ENCODE results near the gene ZNF697.

The ZNF697 gene

DNA sequence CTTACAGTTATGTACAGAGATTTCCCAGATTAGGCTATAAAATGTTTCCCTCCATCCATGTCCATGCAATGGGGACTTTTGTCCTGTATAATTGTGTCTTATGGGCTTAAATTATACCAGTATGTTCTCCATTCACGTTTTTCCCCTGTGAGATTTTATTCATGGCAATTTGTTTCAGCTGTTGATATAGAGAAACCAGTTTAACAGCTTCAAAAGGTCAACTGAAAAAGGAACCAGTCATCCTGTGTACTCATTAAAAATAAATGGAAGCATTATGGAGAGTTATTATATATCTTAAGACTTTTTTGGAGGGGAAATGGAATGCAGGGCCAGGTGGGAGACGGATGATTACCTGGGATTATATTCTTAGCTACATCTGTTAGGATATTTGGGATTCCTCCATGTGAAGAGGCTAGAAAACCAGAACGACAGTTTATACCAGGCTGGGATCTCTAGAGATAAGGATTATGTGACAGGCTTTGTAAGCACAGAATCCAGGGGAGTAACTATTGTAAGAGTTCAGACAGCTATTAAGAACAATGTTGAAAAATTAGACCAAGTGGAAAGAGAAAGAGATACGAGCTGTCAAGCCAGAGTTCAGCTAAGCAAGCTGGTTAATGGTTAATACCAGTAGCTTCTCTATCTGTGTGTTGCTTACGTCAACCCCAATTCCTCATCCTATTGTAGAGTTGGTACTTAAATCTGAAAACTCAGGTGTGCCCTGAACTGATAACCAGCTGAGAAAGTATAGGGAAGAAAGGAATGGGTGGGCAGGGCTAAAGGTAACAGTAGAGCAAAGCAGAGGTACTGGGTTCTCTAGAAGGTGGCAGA, 12.4 kb upstream of the ZNF697 start:
- peak in 2 of 3 experiments; percentile 34 to 66 for DNase-seq

DNA sequence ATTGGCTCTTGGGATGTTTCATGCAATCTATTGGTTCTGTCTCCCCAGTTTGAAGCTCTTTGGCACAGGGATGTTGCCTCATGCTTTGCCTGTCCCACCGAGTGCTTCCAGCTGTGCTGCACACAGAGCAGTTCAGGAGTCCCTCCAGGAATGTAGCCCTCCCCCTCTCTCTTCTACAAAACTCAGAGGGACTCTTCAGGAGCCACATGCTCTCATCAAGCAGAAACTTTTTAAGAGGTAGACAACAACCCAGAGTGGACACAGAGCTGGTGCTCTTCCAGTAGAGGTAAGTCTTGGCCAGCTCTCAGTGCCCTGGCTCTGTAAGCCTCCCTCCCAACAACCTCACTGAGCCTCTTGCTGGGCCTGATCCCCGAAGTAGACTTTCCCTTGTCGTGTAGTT, 11.6 kb upstream of the ZNF697 start:
- DNase-seq, result no peak

DNA sequence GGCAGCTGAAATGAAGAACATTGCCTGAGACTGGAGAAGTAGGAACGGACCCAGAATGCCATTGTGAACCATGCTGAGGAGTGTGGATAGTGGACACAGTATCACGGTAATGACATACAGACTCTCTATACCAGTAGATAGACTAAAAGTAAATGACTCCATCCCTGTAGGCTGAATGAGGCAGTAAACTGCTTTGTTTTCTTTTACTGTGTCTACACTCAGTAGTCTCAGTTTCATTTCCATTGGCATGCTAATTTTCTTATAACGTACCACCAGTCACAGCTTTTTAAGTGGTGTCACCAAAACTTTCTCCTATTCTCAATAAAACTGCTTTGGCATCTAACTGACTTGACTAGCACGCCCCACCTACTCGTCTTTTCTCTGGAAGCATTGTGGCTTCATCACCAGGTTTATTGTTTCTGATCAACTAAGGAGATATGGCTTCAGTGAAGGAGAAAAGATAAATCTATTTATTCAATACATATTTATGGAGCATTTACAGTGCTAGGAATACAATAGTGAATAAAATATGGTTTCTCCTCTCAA, 8.4 kb upstream of the ZNF697 start:
- no peak for DNase-seq

DNA sequence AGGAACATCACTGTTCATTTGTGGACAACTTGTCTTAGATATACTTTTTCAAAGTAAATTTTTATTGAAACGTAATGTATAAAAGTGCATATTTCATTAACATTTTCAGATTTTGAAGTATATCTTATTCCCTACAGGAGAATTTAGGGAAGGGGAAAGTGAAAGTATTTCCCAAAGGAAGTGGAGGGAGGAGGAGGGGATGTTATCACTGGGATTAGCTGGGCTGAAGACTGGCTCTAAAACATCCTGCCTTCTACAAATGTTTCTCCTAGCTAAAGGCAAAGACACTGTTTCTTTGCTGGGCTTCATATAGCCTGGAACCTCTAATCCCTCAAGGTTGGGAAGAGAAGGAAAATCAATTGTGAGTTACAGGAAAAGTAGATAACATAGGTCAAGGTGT, 7.1 kb upstream of the ZNF697 start:
- no peak for DNase-seq

DNA sequence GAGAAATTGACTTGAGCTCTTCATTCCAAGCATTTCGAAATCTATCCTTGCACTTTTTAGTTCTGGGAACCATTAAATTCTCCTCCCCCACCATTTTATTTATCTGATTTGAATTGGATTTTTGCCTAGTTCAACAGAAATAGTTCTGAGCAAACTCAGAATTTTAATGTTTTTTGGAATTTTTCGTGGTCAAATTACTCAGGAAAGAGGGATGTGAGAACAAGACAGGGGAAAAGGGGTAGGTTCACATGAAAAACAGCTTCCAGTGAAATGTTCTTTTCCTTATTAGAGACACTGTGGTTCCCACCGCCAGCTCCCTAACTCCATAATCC, 5.7 kb upstream of the ZNF697 start:
- DNase-seq, result no peak

DNA sequence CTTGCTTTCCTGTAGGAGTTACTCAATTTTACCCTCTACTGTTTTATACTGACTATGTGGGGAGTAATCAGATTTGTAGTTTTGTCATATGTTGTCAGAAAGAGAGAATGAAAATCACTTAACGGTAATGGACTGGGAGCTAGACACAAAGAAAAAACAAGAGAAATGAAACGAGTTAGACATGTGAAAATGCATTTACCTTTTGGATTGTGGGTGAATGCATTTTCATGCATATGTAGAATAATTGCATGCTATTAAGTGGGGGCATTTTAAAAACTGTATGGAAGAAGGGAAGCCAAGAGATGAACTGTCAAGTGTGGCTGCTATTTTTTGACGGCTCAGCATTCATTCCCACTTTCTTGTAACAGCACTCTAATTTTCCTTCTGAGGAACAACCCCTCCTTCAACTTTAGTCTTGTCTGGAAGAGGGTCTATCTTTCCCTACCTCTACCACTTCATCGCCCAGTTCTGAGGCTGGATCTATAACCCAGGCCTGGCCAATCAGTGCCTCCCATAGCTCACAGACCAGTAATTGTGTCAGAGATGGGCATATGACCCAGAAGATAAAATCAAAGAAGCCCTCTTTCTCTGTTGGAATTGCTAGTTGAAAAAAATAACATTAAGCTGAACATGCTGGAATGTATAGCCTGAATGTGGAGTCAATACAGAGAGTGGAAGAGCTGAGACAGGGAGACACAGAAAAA, 5.2 kb upstream of the ZNF697 start:
- no peak for DNase-seq

DNA sequence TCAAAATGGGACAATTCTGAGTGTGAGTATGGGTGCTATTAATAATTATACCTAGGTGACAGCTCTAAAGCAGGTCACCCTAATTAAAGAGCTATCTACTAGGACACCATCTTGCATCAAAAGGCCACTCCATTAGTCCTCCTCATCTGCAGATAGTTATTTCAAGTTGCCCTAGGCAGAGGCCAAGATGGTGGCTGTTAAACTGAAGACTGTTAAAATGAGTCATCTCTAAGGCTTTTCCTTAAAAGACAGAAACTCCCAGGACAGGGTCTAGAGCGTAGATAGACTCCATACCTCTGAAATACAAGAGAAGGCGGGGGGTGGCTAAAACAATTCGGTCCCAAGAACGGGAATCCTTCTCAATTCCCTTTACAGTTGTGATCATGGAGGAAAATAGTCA, 4.5 kb upstream of the ZNF697 start:
- DNase-seq, result no peak

DNA sequence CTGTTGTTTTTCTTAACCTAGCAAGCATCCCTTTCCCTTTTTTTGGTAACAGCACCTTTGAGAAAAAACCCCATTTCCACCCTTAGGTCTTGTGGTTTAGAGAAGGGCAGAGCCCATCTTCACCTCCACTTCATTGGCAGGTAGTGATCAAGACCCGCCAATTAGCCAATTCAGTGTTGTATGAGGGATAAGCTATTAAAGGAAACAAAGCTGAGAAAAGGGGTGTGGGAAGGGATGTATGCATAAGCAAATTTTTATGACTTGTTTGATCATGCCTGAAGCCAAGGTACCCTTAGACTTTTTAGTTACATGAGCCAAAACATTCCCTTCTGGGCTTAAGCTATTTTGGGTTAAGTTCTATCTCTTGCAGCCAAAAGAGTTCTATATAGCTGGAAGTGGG, 3.6 kb upstream of the ZNF697 start:
- DNase-seq, result peak in 1 of 3 experiments; percentile 9

DNA sequence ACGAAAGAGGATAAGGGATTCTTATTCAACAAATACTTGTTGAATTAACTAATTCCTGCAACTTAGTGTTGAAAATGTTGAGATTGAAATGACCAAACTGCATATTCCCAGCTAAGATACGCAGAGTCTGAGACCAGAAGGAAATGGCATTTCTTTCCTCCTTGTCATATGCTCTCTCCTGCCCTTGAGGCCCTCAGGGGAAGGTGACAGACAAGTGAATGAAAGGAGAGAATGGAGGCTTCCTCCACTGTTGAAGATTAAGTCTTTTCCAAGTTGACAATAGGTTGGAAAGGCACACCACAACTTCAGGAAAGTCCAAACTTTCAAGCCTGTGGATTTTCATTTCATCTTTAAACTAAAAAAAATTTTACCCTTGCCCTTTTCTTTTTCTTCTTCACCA, 3.1 kb upstream of the ZNF697 start:
- DNase-seq, result no peak

DNA sequence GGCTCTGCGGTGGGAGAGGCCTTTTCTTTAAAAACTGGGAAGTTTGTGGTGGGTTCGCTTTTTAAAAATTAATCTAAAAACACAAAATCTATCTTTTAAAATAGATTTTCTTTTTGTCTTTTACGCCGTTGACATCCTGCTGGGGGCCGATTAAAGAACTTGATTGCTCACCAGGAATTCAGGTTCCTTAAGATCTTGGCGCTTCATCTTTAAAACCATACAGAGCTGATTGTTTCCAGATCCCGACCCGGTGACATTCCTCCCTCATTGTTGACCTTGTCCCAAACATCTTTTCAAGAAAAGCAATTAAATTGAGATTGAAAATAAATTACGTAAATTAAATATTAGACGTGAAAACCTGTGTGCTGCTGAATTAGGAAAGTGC, 546 bp upstream of the ZNF697 start:
- peak in 1 of 3 experiments; percentile 61 for DNase-seq

DNA sequence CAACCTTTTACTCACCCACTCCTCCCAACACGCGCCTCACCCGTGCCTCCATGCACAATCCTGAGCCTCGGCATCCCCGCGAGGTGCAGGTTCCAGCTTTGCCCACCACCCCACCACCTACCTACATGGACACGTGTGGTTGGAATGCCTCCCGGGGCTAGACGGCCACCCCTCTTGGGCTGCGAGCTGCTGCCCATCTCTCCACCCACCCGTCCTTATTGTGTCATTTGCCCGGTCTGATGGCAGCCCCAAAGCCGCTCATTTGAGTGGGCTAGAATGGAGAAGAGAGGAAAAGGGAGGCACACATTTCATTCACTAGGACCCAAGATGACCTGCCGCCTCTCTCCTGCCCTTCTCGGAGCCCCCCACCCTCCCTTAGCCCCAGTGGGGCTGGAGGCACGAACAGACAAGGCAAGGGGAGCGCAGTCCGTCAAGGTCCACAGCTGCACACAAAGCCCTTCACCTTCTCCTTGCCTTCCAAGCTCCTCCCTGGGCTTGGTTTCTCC, 785 bp downstream of the ZNF697 start:
- DNase-seq, result peak in 1 of 3 experiments; percentile 47

DNA sequence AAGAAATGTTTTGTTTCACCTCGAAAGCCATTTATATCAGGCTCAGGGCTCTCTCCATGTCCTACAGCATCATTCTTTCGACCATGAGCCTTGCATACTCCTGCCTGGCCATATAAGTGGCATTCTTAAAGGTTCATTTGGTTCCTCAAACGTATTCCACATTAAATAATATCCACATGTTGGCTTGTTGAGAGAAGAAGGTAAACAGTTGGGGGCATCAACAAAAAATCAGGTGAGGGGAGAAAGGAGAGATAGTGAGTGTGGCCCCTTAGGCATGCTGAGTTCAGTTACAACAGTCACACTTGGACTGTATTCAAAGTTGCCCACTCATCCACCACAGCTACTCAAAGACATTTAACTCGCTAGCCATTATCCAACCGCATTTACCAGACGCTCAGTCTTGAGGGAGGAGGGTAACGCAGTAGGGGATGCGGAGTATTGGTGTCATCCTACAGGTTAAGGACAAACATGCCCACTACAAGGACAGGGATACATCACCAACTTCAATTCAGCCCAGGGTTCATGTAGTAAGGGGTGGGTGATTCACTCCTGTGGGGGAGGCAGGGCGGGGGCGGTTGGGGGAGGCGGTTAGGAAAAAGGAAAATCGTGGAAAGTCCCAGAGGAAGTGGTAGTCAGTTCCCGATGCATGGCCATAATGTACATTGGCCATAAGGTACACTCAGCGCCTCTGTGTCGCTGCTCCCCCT, 1.4 kb downstream of the ZNF697 start:
- peak in 2 of 3 experiments; percentile 8 to 29 for DNase-seq

DNA sequence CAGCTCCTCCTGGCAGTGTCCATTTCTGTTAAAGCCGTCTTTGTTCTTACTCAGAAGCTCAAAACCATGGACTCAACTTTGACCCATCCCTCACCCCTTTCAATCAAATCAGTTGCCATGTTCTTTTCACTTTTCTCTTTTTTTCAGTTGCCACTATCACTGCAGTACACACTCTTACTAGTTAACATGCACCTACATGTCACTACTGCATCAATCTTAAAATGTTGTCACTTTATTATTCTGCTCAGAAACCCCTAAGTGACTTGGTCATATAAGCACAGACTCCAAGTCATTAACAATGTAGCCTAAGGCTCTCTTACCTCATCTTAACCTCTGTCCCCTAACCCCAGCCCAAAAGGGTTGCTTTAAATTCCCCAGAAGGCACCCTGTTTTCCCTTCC, 9.0 kb downstream of the ZNF697 start:
- DNase-seq, result no peak

DNA sequence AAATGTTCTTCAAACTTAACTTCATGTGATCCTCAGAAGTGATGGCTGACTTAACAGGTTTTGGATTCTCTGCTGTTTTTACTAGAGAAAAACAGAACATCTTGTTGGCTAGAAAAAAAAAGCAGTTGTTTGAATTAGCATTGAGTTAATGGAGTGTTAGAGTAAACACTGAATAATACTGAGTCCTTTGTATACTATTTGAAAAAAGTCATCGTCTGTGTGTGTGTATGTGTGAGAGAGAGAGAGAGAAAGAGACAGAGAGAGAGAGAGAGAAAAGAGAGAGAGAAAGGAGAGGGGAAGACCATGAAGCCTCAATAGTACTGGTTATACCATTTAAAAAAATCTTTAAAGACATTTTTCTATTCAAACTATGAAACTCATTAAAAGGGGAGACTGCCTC, 10.4 kb downstream of the ZNF697 start:
- DNase-seq, result peak in 1 of 3 experiments; percentile 6

DNA sequence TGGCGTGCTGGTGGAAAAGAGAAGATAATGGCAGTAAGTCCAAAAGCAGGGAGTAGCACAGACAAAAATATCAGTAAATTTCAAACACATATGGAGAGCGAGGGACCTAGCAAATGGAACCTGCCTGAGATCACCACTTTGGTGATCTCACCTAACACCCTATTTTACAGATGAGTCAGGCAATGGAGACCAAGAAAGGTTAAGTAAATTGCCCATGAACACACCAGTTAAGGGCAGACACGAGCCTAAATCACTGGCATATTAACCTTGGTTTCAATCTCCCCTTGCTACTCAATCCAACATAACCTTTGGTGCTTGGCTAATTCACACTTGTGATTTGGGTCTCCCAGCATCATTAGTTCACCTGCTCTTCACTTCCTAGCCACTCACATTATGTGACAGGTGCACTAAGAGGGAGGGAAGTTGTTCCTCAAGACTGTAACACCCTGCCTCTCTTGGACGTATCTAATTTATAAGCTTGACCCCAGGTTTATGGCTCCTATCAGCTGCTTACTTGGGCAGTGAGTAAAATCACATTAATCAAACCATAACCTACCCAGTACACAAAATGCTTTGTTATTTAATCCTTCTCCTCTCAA, 11.5 kb downstream of the ZNF697 start:
- DNase-seq, result no peak

DNA sequence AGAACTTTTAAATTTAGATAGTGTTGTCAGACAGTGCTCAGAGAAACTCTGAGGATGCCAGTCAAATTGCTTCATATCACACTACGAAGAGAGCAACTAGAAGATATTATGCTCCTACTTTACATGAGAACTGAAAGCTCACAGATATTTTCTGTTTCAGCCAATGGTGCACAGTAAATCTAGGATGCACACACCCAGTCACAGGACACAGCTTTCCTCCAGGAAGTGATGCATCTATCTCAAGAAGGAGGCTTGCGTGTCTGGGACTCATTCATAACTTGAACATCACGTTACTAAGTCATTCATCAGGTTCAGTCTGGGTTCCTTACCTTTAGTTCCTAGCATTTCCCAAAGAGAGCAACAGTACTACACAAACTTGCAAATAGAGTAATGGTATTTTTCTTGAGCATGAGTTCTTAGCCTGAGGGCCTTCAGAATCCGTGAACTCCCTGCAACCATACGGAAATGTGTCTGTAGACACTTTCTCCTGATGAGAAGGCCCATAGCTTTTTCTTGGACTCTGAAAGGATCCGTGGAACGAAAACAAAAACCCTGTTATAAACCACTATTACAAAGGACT, 12.2 kb downstream of the ZNF697 start:
- no peak for DNase-seq

DNA sequence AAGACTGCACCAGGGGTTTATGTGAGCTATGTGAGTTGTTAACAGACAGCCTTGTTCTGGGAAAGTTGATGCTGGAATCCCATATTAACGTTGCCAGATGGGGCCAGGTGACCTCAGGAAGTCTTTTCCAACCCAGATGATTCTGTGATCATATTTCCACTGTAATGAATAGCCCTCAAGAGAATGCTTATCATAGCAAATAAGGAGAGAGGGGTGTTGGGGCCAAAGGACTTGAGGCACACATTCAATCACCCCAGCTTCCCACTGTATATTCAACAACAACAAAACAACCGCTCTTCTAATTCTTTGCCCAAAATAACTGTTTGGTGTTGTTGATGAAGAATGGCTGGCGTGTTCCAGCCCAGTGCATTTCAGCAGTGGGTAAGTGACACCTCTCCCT, 14.1 kb downstream of the ZNF697 start:
- DNase-seq, result no peak

DNA sequence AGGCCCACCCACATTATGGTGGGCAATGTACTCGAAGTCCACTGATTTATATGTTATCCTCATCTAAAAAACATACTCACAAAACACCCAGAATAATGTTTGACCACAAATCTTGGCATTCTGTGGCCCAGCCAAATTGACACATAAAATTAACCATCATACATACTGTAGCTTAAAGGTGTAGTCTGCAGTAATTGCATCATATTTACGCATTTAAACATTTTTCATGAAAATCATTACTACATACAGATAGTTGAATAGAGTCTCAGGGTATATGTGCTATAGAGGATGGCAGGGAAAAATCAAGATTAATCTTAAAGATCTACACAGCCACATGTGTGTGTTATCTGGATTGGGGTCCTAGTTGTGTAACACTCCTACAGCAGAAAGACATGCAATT, 14.5 kb downstream of the ZNF697 start:
- no peak for DNase-seq

DNA sequence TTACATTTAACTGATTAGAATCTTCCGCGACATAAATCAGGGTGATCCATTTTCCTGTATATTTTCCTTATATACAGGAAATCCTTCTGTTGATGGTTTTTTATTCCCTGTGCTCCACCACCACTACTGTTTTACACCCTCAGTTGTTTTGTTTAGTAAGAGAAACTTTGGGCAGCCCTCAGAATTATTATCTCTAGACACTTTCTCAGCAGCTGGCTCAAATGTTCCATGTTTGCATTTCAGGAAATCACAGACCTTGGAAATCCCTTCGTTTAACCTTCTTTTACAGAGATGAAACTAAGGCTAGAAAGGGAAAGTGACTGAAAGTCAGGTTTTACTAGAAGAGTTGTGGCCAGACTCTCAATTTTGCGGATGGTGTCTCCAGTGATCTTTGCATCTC, 15.2 kb downstream of the ZNF697 start:
- no peak for DNase-seq

DNA sequence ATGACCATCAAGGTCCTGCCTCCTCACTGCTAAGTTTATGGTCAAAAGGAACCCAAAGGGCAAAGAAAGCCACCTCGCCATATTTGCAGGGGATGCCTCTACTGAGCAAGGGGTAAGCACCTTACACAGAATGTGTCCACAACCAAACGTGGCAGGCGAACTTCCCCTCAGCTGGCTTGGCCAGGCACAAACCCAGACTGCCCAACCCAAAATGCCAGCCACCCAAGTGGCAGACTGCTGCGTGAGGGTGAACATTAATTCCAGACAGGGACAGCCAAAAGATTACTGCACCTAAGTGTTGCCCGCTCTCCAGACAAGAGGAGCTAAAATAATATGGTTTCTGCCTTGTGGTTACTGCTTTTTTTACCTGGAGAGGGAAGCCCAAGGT, 16.0 kb downstream of the ZNF697 start:
- DNase-seq, result no peak

DNA sequence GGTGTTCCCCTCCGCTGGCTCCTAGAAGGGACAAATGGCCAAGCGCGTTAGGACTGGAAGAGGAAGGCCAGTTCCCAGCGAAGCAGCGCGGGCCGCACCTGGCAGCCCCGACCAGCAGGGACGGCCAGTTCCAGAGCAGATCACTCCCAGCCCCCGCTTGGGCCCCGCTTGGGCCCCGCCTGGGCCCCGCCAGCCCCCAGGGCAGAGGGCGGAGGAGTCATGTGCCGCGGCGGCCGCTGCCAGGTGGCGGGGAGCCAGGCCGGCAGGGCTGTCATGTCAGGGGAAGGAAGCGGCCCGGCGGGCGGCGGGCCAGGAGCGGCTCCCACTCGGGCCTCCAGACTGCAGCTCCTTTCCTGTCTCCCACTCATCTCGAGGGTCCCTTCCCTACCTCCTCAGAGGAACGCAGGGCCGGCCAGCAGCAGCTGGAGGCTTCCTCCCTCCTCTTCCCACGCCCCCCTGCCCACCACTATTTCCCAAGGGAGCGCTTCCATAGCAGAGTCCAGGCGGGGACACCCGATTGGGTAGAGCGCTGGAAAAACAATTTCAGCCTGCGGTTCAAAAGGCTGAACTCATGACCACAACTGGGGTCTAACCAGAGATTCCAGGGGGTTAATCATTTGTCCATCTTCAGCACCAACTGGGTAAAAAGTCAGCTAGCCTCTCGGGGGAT, 16.5 kb downstream of the ZNF697 start:
- peak in 1 of 3 experiments; percentile 26 for DNase-seq

DNA sequence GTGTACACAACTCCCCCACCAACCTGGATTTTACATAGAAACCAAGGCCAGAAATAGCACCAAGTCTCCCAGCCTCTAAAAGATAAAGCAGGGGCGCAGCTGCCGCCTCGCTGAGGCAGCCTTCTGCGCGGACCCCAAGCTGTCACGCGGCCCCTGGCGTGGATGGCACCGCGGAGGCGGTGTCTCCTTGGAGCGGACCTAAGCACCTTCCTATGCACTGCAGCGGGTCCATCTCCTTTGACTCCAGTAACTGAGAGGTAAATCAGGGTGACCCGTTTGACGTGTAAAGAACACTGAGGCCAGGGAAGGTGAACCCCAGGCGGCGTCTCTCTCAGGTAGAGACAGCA, 17.0 kb downstream of the ZNF697 start:
- DNase-seq, result no peak

All from NCI-H1417 (cell line).